Measurements from ENCODE around the gene FSD1. TPM values are rescaled to one million over a fixed set of nuclear protein-coding genes. Genes with fewer than 3 reads are reported as not detected.

FSD1 gene
- total and polyA plus RNA-seq, 10 of the 15 experiments (the other 5 are each of a cell fraction or from before 2014, with no cell fraction given) = 0.15 to 5.1 (median 4.0) TPM; not detected in 1

DNA sequence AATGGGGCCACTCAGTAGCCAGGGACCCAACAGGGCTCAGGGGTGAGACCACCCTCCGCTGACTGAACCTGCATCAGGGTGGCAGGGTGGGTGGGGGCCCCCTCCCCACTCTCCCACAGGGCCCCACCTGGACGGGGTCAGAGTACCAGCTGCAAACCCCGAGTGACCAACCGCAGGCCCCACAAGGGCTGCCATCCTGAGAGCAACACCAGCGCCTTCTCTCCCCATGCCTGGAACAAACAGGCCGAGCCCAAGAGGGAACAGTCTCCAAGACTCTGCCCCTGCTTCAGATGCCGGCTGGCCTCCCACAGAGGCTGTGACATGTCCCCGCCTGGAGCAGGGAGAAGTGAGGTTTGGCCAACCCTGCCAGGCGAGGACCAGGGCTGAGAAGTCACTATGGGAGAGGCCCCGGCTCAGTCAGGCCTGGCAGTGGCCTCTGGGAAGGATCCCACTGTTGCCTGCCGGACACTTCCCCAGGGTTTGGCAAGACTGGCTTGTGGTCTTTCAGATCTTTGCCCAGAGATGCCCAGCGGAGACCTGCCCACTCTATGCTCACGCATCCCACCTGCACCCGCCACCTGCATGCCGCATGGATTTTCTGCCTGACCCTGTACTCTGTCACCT lies 66.1 kb downstream of the FSD1 start:
- no peaks in the 10 kb centered on the region for H4K20me1 ChIP-seq (ENCODE audit: control insufficient read depth, insufficient read depth)
- DNase-seq (ENCODE audit: low read depth, low spot score) = no peak
- H3K27me3 ChIP-seq (replicated peaks in 1 of 2; ENCODE audit: control insufficient read depth in 2 of 2, insufficient read depth in 2 of 2, low read length in 1 of 2) = no peaks in the 10 kb centered on the region
- TF ChIP-seq FOXK2 (IDR thresholded peaks at IDR 0.05) (no peak), MTA2 (IDR thresholded peaks at IDR 0.05; ENCODE audit: low read depth) (no peak), SIN3A (IDR thresholded peaks at IDR 0.05; ENCODE audit: low read depth, low read length) (no peak), ETV6 (conservative IDR thresholded peaks at IDR 0.05 in 1 of 2, IDR thresholded peaks at IDR 0.05 in 1 of 2; ENCODE audit: borderline replicate concordance in 1 of 2, low read depth in 1 of 2) (no peak), RAD51 (IDR thresholded peaks at IDR 0.05) (no peak), MTA3 (IDR thresholded peaks at IDR 0.05; ENCODE audit: borderline replicate concordance, low read length) (no peak)
- in situ Hi-C loops (cut with MboI) = no loop called here
- ChIA-PET CTCF (interaction anchor here (0.6 to 3.3 kb wide), 11 partner anchors 9 to 116 kb away, joined by 3 to 16 read pairs (median 5); partner anchors contain the start of genes CHAF1A and SH3GL1), RAD21 (ENCODE audit: unreplicated experiment) (interaction anchor here (0.6 to 1.8 kb wide), 8 partner anchors 10 to 34 kb away, joined by 3 to 10 read pairs (median 4); partner anchors contain the start of genes CHAF1A, MPND and SH3GL1), SMC1A (ENCODE audit: uncharacterized antibody, unreplicated experiment) (interaction anchor here (0.8 to 1.5 kb wide), 5 partner anchors 9 to 31 kb away, joined by 3 to 5 read pairs (median 5); partner anchors contain the start of genes CHAF1A and SH3GL1), POLR2A (interaction anchor here (0.9 to 2.0 kb wide), 6 partner anchors 9 to 32 kb away, joined by 3 to 11 read pairs (median 4); partner anchors contain the start of genes CHAF1A and MPND)
- peaks cover 67% of the 10 kb centered on the region for H3K4me1 ChIP-seq (ENCODE audit: control insufficient read depth, insufficient read depth, low read length)
- 57% methylated on average over 15 of the region's 15 CpGs for WGBS (ENCODE audit: insufficient coverage, insufficient replicate concordance, low lambda C conversion rate, missing lambda C conversion rate)
- peak overlapping the region; percentile 71 for H3K4me3 ChIP-seq
- no peak for ATAC-seq
- peak overlapping the region; percentile 98 for H3K27ac ChIP-seq (ENCODE audit: control insufficient read depth, insufficient read depth)
- H3K79me2 ChIP-seq (ENCODE audit: control insufficient read depth, insufficient read depth, low read length) = peaks cover 76% of the 10 kb centered on the region
- intact Hi-C loops (cut with micrococcal nuclease; ENCODE audit: unreplicated experiment) = no loop called here
- no peak overlapping the region for H2AFZ ChIP-seq (ENCODE audit: control insufficient read depth, low read depth, low read length)
- H3K9me3 ChIP-seq (replicated peaks; ENCODE audit: control insufficient read depth, insufficient read depth, low read length) = no peaks in the 10 kb centered on the region
- peak overlapping the region; percentile 99 for H3K4me2 ChIP-seq (ENCODE audit: control insufficient read depth, insufficient read depth)
- no peak for FAIRE-seq
- H3K9ac ChIP-seq (ENCODE audit: control insufficient read depth, insufficient read depth, low read length) = peak overlapping the region; percentile 84
- peaks cover 14 to 32% of the 10 kb centered on the region in 2 experiments; a peak in 3 of 4 replicates for H3K36me3 ChIP-seq (ENCODE audit: control insufficient read depth in 2 of 2, insufficient read depth in 2 of 2, low read length in 1 of 2)
- no TSS peak for BruUV-seq (replicated peaks)
